HS-5 (cell line): ENCODE measurements around the gene CD9.

Experiments used
- DNase-seq: peaks from one replicate; pipeline ENCODE4 v3.0.0-alpha.2; 2012; ENCODE audit warnings: low read depth

CD9 gene

GRCh38 chr12:6221146-6221545 lies 20.9 kb downstream of the CD9 start:
- no peak for DNase-seq

GRCh38 chr12:6222078-6222654 lies 22.0 kb downstream of the CD9 start:
- DNase-seq: no peak

GRCh38 chr12:6223545-6223944 lies 23.3 kb downstream of the CD9 start:
- DNase-seq: no peak

GRCh38 chr12:6224550-6224949 lies 24.4 kb downstream of the CD9 start:
- DNase-seq: no peak

GRCh38 chr12:6225630-6226001 lies 25.4 kb downstream of the CD9 start:
- no peak for DNase-seq

- DNase-seq: no peak
Measured at GRCh38 chr12:6226002-6226678, 25.9 kb downstream of the CD9 start.

GRCh38 chr12:6226679-6227051 lies 26.5 kb downstream of the CD9 start:
- DNase-seq: no peak

- no peak for DNase-seq
Measured at GRCh38 chr12:6228535-6229223, 28.5 kb downstream of the CD9 start.

GRCh38 chr12:6229224-6230218 lies 29.3 kb downstream of the CD9 start:
- DNase-seq: no peak

GRCh38 chr12:6230321-6231110 lies 30.3 kb downstream of the CD9 start:
- DNase-seq: no peak

GRCh38 chr12:6231359-6232268 lies 31.4 kb downstream of the CD9 start:
- DNase-seq: no peak

- no peak for DNase-seq
Measured at GRCh38 chr12:6233121-6233971, 33.1 kb downstream of the CD9 start.

GRCh38 chr12:6234214-6234613 lies 34.0 kb downstream of the CD9 start:
- no peak for DNase-seq

- DNase-seq: no peak
Measured at GRCh38 chr12:6234906-6235305, 34.7 kb downstream of the CD9 start.

GRCh38 chr12:6235499-6235898 lies 35.3 kb downstream of the CD9 start:
- no peak for DNase-seq

- DNase-seq: no peak
Measured at GRCh38 chr12:6235906-6236640, 35.9 kb downstream of the CD9 start.

GRCh38 chr12:6236641-6236940 lies 36.4 kb downstream of the CD9 start:
- no peak for DNase-seq

GRCh38 chr12:6237830-6238229 lies 37.6 kb downstream of the CD9 start:
- DNase-seq: no peak

GRCh38 chr12:6238875-6239274 lies 38.7 kb downstream of the CD9 start:
- DNase-seq: no peak
